Loucy (cell line): ENCODE results near the gene CDV3.

Experiments
- CTCF ChIP-seq: fragments of 200-600 bp; sonication (generic); conservative IDR thresholded peaks from 2 replicates; pipeline ENCODE4 v1.5.1; 2014; ENCODE audit warnings: mild to moderate bottlenecking, antibody characterized with exemption, low read length
- EZH2phosphoT487 ChIP-seq: fragments of 200-600 bp; IDR thresholded peaks from 2 replicates; pipeline ENCODE4 v1.6.1; 2018; ENCODE audit warnings: antibody characterized with exemption, mild to moderate bottlenecking, moderate library complexity, borderline replicate concordance

- TF ChIP-seq CTCF, result no peak
- TF ChIP-seq EZH2phosphoT487, result no peak
Observed at GRCh38 chr3:133606342-133606741, 32.9 kb downstream of the CDV3 start.
